ENCODE results near the gene TMEM243.
"Not testable (repeated sequence)": the region's sequence is repeated elsewhere in the genome, so short reads cannot be mapped to it uniquely, and the experiment has no call there.

The TMEM243 gene

DNA sequence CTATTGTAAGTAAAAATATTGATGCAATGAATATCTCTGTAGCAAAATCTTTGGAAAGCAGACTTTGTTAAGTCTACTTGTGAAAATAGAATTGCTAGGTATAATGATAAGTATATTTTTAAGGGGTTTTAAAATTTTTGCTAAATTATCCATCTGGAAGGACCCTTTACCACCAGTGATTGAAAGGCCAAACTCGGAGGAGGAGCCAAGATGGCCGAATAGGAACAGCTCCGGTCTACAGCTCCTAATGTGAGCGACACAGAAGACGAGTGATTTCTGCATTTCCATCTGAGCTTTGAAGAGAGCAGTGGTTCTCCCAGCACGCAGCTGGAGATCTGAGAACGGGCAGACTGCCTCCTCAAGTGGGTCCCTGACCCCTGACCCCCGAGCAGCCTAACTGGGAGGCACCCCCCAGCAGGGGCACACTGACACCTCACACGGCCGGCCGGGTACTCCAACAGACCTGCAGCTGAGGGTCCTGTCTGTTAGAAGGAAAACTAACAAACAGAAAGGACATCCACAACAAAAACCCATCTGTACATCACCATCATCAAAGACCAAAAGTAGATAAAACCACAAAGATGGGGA lies 19.0 kb upstream of the TMEM243 start:
- not testable (repeated sequence) for H3K4me1 ChIP-seq (ENCODE audit: control insufficient read depth, low read depth, low read length); H2BK15ac ChIP-seq (replicated peaks; ENCODE audit: low read depth); H3K23ac ChIP-seq (ENCODE audit: low read length); H3K4me2 ChIP-seq (ENCODE audit: low read length); H3K9ac ChIP-seq (ENCODE audit: low read length); H3K79me2 ChIP-seq (ENCODE audit: control insufficient read depth, insufficient read depth, low read length); H3K27me3 ChIP-seq (ENCODE audit: insufficient read depth, low read length, poor library complexity); H3K4ac ChIP-seq (ENCODE audit: low read depth, low read length); H3K27ac ChIP-seq (ENCODE audit: low read depth, low read length); H3K36me3 ChIP-seq (ENCODE audit: control insufficient read depth, insufficient read depth, low read length); H3K79me1 ChIP-seq (ENCODE audit: low read length); DNase-seq; H3K4me3 ChIP-seq (ENCODE audit: low read length); H2BK5ac ChIP-seq (ENCODE audit: low read length); H2AK5ac ChIP-seq (ENCODE audit: low read length); H2BK120ac ChIP-seq (ENCODE audit: low read depth, low read length); H3K56ac ChIP-seq (ENCODE audit: low read length); H3K18ac ChIP-seq (ENCODE audit: low read length); H4K5ac ChIP-seq (ENCODE audit: low read length); H4K8ac ChIP-seq (ENCODE audit: low read depth, low read length)
- no CpG with 5 or more reads among the region's 11 CpGs for WGBS (ENCODE audit: extremely low coverage, insufficient coverage, low lambda C conversion rate)

- H3K36me3 ChIP-seq (ENCODE audit: control insufficient read depth, insufficient read depth, low read length), result no peaks in the 10 kb centered on the region
- H3K79me1 ChIP-seq (ENCODE audit: low read length), result no peaks in the 10 kb centered on the region
- H3K18ac ChIP-seq (ENCODE audit: low read length), result no peak overlapping the region
- no peak overlapping the region for H3K4ac ChIP-seq (ENCODE audit: low read depth, low read length)
- H2BK15ac ChIP-seq (replicated peaks; ENCODE audit: low read depth), result no peak overlapping the region
- no peak for DNase-seq
- no peak overlapping the region for H3K23ac ChIP-seq (ENCODE audit: low read length)
- H3K27ac ChIP-seq (ENCODE audit: low read depth, low read length), result no peak overlapping the region
- H3K79me2 ChIP-seq (ENCODE audit: control insufficient read depth, insufficient read depth, low read length), result no peaks in the 10 kb centered on the region
- H4K8ac ChIP-seq (ENCODE audit: low read depth, low read length), result no peak overlapping the region
- no peak overlapping the region for H2AK5ac ChIP-seq (ENCODE audit: low read length)
- no peak overlapping the region for H3K56ac ChIP-seq (ENCODE audit: low read length)
- H2BK5ac ChIP-seq (ENCODE audit: low read length), result no peak overlapping the region
- no peak overlapping the region for H4K5ac ChIP-seq (ENCODE audit: low read length)
- no peaks in the 10 kb centered on the region for H3K27me3 ChIP-seq (ENCODE audit: insufficient read depth, low read length, poor library complexity)
- H3K9ac ChIP-seq (ENCODE audit: low read length), result no peak overlapping the region
- no peak overlapping the region for H3K4me2 ChIP-seq (ENCODE audit: low read length)
- no peaks in the 10 kb centered on the region for H3K4me1 ChIP-seq (ENCODE audit: control insufficient read depth, low read depth, low read length)
- no peak overlapping the region for H2BK120ac ChIP-seq (ENCODE audit: low read depth, low read length)
- no peak overlapping the region for H3K4me3 ChIP-seq (ENCODE audit: low read length)
Observed at GRCh38 chr7:87234949-87235348, 15.4 kb upstream of the TMEM243 start.

- Histone ChIP-seq H3K4me1 (ENCODE audit: control insufficient read depth, low read depth, low read length) (no peaks in the 10 kb centered on the region), H3K4me2 (ENCODE audit: low read length) (no peak overlapping the region), H4K5ac (ENCODE audit: low read length) (no peak overlapping the region), H2BK15ac (replicated peaks; ENCODE audit: low read depth) (no peak overlapping the region), H2AK5ac (ENCODE audit: low read length) (no peak overlapping the region), H4K8ac (ENCODE audit: low read depth, low read length) (no peak overlapping the region), H3K36me3 (ENCODE audit: control insufficient read depth, insufficient read depth, low read length) (no peaks in the 10 kb centered on the region), H3K23ac (ENCODE audit: low read length) (no peak overlapping the region), H3K79me2 (ENCODE audit: control insufficient read depth, insufficient read depth, low read length) (no peaks in the 10 kb centered on the region), H3K79me1 (ENCODE audit: low read length) (no peaks in the 10 kb centered on the region), H3K9ac (ENCODE audit: low read length) (no peak overlapping the region), H2BK5ac (ENCODE audit: low read length) (no peak overlapping the region), H3K4ac (ENCODE audit: low read depth, low read length) (no peak overlapping the region), H3K18ac (ENCODE audit: low read length) (no peak overlapping the region), H3K4me3 (ENCODE audit: low read length) (no peak overlapping the region), H2BK120ac (ENCODE audit: low read depth, low read length) (no peak overlapping the region), H3K27me3 (ENCODE audit: insufficient read depth, low read length, poor library complexity) (no peaks in the 10 kb centered on the region), H3K27ac (ENCODE audit: low read depth, low read length) (no peak overlapping the region), H3K56ac (ENCODE audit: low read length) (no peak overlapping the region)
- no peak for DNase-seq
Observed at GRCh38 chr7:87231711-87232110, 12.2 kb upstream of the TMEM243 start.

DNA sequence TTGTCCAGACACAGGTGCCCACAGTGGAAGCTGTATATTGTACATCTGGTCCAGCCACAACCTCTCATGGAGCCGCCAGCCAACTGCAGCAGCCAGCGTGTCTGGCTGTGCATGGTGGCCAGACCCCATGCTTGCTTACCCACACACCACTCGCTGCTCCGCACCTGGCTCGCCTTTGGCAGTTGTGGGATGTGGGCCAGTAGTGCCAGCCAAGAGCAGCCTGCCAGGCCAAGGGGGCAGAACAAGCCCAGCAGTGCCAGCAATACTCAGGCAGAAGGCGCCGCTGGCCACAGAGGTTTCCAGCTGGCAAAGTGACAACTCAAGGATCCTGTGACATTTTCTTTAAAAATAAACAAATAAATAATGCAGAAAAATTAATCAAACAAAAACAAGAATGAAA lies 11.7 kb upstream of the TMEM243 start:
- H3K36me3 ChIP-seq (ENCODE audit: control insufficient read depth, insufficient read depth, low read length), result no peaks in the 10 kb centered on the region

GRCh38 chr7:87226495-87226894 lies 7.0 kb upstream of the TMEM243 start:
- Histone ChIP-seq H3K4me2 (ENCODE audit: low read length) (no peak overlapping the region), H3K36me3 (ENCODE audit: control insufficient read depth, insufficient read depth, low read length) (no peaks in the 10 kb centered on the region), H3K4ac (ENCODE audit: low read depth, low read length) (no peak overlapping the region), H4K5ac (ENCODE audit: low read length) (no peak overlapping the region), H3K23ac (ENCODE audit: low read length) (no peak overlapping the region), H3K4me3 (ENCODE audit: low read length) (no peak overlapping the region), H3K79me2 (ENCODE audit: control insufficient read depth, insufficient read depth, low read length) (no peaks in the 10 kb centered on the region), H3K27ac (ENCODE audit: low read depth, low read length) (no peak overlapping the region), H3K56ac (ENCODE audit: low read length) (no peak overlapping the region), H2BK15ac (replicated peaks; ENCODE audit: low read depth) (no peak overlapping the region), H3K9ac (ENCODE audit: low read length) (no peak overlapping the region), H3K4me1 (ENCODE audit: control insufficient read depth, low read depth, low read length) (no peaks in the 10 kb centered on the region), H3K18ac (ENCODE audit: low read length) (no peak overlapping the region), H2BK5ac (ENCODE audit: low read length) (no peak overlapping the region), H2BK120ac (ENCODE audit: low read depth, low read length) (no peak overlapping the region), H4K8ac (ENCODE audit: low read depth, low read length) (no peak overlapping the region), H2AK5ac (ENCODE audit: low read length) (no peak overlapping the region), H3K27me3 (ENCODE audit: insufficient read depth, low read length, poor library complexity) (no peaks in the 10 kb centered on the region), H3K79me1 (ENCODE audit: low read length) (no peaks in the 10 kb centered on the region)
- no peak for DNase-seq
- no CpG with 5 or more reads among the region's 3 CpGs for WGBS (ENCODE audit: extremely low coverage, insufficient coverage, low lambda C conversion rate)

More for the DNA sequence above, 11.7 kb upstream of the TMEM243 start:
- no peak overlapping the region for H3K4me3 ChIP-seq (ENCODE audit: low read length)
- no peaks in the 10 kb centered on the region for H3K79me1 ChIP-seq (ENCODE audit: low read length)
- H3K4ac ChIP-seq (ENCODE audit: low read depth, low read length), result no peak overlapping the region
- no peak overlapping the region for H3K56ac ChIP-seq (ENCODE audit: low read length)
- no peak overlapping the region for H2AK5ac ChIP-seq (ENCODE audit: low read length)
- H3K23ac ChIP-seq (ENCODE audit: low read length), result no peak overlapping the region
- H4K8ac ChIP-seq (ENCODE audit: low read depth, low read length), result no peak overlapping the region
- H3K18ac ChIP-seq (ENCODE audit: low read length), result no peak overlapping the region
- no peak overlapping the region for H4K5ac ChIP-seq (ENCODE audit: low read length)
- no peaks in the 10 kb centered on the region for H3K79me2 ChIP-seq (ENCODE audit: control insufficient read depth, insufficient read depth, low read length)
- H2BK15ac ChIP-seq (replicated peaks; ENCODE audit: low read depth), result no peak overlapping the region
- H3K27me3 ChIP-seq (ENCODE audit: insufficient read depth, low read length, poor library complexity), result no peaks in the 10 kb centered on the region
- H3K4me2 ChIP-seq (ENCODE audit: low read length), result no peak overlapping the region
- no CpG with 5 or more reads among the region's 7 CpGs for WGBS (ENCODE audit: extremely low coverage, insufficient coverage, low lambda C conversion rate)
- no peak overlapping the region for H2BK120ac ChIP-seq (ENCODE audit: low read depth, low read length)
- H3K27ac ChIP-seq (ENCODE audit: low read depth, low read length), result no peak overlapping the region
- no peak for DNase-seq
- no peaks in the 10 kb centered on the region for H3K4me1 ChIP-seq (ENCODE audit: control insufficient read depth, low read depth, low read length)
- H2BK5ac ChIP-seq (ENCODE audit: low read length), result no peak overlapping the region
- H3K9ac ChIP-seq (ENCODE audit: low read length), result no peak overlapping the region

- Histone ChIP-seq H3K56ac (ENCODE audit: low read length) (no peak overlapping the region), H3K79me1 (ENCODE audit: low read length) (no peaks in the 10 kb centered on the region), H3K4ac (ENCODE audit: low read depth, low read length) (no peak overlapping the region), H3K23ac (ENCODE audit: low read length) (no peak overlapping the region), H3K27me3 (ENCODE audit: insufficient read depth, low read length, poor library complexity) (peaks cover 2% of the 10 kb centered on the region), H2AK5ac (ENCODE audit: low read length) (no peak overlapping the region), H2BK15ac (replicated peaks; ENCODE audit: low read depth) (no peak overlapping the region), H2BK5ac (ENCODE audit: low read length) (no peak overlapping the region), H3K4me2 (ENCODE audit: low read length) (no peak overlapping the region), H3K36me3 (ENCODE audit: control insufficient read depth, insufficient read depth, low read length) (no peaks in the 10 kb centered on the region), H3K27ac (ENCODE audit: low read depth, low read length) (no peak overlapping the region), H2BK120ac (ENCODE audit: low read depth, low read length) (no peak overlapping the region), H4K8ac (ENCODE audit: low read depth, low read length) (no peak overlapping the region), H4K5ac (ENCODE audit: low read length) (no peak overlapping the region), H3K18ac (ENCODE audit: low read length) (no peak overlapping the region), H3K4me3 (ENCODE audit: low read length) (no peak overlapping the region), H3K79me2 (ENCODE audit: control insufficient read depth, insufficient read depth, low read length) (no peaks in the 10 kb centered on the region), H3K9ac (ENCODE audit: low read length) (no peak overlapping the region), H3K4me1 (ENCODE audit: control insufficient read depth, low read depth, low read length) (peaks cover 2% of the 10 kb centered on the region)
- no peak for DNase-seq
- WGBS (ENCODE audit: extremely low coverage, insufficient coverage, low lambda C conversion rate), result no CpG with 5 or more reads among the region's 1 CpG
Observed at GRCh38 chr7:87225696-87226095, 6.2 kb upstream of the TMEM243 start.
